Stimulated activated CD4-positive, alpha-beta T cell treated with anti-CD3 and anti-CD28 coated beads, Interleukin-15, amount 100 ng/mL, for 1 hour (primary cell): ENCODE results near the gene KLHDC3.
"Not testable (repeated sequence)": the region's sequence is repeated elsewhere in the genome, so short reads cannot be mapped to it uniquely, and the experiment has no call there.

Source experiments
- DNase-seq, 2 donors: peaks; one replicate each; pipeline ENCODE4 v3.0.0-alpha.2; 2020; ENCODE audit warnings: low read depth in 1 of 2, low spot score in 1 of 2

The KLHDC3 gene

DNA sequence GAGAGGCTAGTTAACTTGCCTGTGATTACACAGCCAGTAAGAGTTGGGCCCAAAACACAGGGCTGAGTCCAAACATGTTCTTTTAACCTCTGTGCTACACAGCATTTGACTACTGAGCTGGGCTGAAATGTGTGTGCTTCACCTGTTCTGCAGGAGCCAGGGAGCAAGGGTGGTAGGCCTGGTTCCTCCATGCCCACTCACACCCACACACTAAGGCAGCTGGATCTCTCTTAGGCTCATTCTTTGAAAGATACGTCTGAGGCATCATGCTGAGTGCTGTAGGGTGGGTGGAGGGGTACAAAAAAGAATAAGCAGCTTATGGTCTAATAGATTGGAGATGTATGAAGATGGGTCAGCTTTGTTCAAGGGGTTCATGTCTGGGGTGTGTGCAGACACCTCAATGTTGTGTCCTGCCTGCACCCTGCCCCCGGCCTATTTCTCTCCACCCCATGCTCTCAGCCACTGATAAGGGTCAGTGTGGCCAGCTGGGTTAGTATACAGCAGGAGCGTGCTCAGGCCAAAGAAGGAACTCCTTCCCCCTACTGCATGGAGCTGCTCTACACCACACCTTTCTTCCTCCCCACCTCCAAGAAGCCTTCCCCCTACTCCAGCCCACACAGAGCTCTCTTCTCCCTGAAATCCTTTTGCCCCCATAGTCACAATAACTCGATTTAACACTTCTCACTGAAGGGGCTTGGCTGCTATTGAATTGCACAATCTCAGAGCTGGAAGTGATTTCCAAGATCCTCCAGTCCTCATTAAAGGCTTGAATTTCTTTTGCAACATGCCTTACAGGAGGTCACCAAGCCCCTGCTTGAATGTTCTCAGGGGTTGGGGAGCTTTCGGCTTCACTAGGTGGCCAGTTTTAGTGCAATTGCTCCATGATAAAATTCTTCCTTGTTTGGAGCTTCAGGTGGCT, 26.3 kb upstream of the KLHDC3 start:
- no peak for DNase-seq

DNA sequence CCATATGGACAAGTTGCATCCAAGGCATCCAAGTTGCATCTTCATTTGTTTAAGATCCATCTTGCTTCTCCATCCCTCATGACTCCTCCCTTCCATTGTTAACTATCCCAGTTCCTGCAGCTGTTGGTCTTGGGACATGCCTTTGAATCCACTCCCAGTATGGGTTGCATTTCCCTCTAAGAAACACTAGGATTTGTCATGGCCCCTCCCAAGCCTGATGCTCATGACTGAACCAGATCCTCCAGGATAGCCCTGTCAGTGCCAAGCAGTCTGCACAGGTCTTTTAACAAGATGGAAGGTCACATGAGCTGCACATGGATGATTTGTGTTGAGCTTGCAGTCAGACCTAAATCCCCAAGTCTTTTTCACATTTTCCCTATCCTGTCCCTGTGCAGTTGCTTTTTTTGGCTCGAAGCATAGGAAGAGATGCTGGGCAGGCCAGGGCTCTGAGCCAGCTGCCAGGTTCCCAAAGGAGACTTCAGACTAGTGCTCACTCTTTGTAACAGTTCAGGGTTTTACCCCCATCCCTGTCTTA, 25.5 kb upstream of the KLHDC3 start:
- no peak for DNase-seq

DNA sequence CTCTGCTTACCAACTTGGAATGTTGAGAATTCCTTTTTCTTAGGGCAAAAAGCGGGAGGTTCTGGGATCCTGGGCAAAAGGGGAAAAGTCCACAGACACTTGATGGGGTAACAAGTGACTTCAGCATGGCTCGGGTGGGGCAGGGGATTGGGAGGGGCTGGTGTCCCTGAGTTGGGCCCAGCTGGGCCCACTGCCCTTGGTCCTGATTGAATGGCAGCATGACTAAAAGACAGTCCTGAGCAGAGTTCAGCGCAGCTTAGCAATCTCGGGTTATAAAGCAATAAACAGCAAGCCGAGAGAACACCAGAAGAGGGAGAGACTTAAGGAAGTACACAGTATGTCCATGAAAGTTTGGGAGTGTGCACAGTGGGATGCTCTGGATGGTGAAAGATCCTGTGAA, 24.1 kb upstream of the KLHDC3 start:
- no peak for DNase-seq

DNA sequence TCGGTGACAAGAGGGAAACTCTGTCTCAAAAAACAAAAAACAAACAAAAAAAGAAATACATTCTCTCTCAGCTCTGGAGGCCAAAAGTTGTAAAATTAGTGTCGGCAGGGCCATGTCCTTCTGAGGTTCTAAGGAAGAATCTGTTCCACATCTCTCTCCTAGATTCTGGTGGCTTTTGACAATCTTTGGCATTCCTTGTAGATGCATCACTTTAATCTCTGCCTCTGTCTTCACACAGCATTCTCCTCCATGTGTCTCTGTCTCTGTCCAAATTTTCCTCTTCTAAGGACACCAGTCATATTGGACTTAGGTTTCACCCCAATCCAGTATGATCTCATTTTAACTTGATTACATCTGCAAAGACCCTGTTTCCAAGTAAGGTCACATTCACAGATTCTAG, 20.6 kb upstream of the KLHDC3 start:
- no peak for DNase-seq

DNA sequence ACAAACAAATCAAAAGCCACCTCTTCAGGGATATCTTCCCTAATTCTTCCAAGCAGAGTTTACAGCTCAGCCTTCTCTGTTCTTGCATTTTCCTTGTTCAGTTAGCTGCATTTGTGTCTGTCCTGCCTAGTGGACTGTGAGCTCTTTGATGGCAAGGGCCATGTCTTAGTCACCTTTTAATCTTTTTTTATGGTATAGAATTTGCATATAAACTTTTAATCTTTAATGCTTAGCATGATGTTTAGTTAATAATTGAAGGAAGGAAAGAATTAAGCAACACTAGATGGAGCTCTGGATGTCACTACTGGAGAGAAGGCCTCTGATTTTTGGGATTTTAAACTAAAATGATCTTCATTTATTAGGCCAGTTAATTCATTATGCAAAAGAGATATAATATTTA, 17.5 kb upstream of the KLHDC3 start:
- DNase-seq: no peak

DNA sequence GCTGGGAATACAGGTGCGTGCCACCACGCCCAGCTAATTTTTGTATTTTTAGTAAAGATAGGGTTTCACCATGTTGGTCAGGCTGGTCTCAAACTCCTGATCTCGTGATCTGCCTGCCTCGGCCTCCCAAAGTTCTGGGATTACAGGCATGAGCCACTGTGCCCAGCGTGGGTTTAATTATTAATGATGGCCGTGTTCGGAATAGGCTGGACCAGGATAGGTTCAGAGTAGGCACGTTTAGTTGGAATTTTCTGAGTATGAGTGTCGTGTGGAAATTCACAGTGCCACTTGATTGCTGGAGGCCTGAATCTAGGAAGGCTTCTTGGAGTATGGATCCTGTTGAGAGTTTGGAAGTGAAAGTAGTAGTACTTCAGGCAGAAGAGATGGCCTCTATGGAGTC, 15.8 kb upstream of the KLHDC3 start:
- not testable (repeated sequence) for DNase-seq

- no peak for DNase-seq
Measured at GRCh38 chr6:43001843-43002242, 12.2 kb upstream of the KLHDC3 start.

DNA sequence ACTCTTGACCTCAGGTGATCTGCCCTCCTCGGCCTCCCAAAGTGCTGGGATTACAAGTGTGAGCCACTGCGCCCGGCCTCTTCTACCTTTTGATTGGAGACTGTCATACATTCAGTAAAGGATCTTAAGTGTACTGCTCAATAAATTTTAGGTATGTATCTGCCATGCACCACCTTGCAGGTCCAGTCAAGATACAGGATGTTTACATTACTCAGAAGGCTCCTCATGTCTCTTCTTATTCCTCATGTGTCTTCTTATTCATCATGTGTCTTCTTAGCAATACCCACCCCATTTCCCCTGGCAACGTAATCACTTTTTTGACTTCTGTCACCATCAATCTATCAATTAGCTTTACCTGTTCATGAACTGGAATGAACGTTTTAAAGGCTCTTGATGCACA, 8.2 kb upstream of the KLHDC3 start:
- DNase-seq: no peak

DNA sequence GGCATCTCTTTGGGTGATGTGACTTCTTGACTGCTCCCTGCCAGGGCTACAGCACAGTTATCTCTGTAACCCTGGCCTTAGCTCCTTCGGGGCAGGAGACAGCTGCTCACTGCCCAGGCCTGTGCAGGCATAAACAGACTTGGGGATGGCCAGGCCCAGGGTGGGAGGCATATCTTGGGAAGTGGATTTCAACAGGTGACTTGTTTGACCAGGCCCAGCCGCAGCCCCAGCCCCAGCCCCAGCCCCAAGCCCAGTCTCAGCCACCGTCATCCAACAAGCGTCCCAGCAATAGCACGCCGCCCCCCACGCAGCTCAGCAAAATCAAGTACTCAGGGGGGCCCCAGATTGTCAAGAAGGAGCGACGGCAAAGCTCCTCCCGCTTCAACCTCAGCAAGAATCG, 7.8 kb upstream of the KLHDC3 start:
- no peak for DNase-seq

GRCh38 chr6:43007126-43007525, 6.9 kb upstream of the KLHDC3 start:
- no peak for DNase-seq

DNA sequence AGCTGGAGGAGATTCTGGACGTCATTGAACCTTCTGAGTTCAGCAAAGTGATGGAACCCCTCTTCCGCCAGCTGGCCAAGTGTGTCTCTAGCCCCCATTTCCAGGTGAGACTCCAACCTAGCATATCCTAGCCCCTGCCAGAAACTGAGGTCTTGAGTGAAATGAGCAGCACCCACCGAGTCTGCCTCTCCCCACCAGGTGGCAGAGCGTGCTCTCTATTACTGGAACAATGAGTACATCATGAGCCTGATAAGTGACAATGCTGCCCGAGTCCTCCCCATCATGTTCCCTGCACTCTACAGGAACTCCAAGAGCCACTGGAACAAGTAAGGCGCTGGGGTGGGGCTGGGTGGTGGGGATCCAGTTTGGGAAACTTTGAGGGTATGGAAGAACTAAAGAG, 4.9 kb upstream of the KLHDC3 start:
- DNase-seq: no peak

DNA sequence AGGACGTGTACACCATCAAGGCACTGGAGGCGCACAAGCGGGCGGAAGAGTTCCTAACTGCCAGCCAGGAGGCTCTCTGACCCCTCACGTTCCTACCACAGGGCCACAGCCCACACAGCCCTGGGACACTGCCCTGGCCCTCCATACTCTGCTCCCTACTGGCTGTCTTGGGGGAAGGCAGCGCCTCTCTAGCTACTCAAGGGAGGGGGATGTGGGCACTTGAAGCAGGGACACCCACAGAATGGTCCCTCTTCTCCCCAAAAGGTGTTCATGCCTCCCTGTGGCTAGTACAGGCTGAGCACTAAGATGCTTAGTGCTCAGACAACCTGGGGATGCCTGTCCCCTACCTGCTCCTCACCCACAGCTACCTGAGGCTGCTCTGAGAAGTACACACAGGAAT, 2.8 kb upstream of the KLHDC3 start:
- no peak for DNase-seq

- DNase-seq: no peak
Measured at GRCh38 chr6:43012364-43012763, 1.7 kb upstream of the KLHDC3 start.

DNA sequence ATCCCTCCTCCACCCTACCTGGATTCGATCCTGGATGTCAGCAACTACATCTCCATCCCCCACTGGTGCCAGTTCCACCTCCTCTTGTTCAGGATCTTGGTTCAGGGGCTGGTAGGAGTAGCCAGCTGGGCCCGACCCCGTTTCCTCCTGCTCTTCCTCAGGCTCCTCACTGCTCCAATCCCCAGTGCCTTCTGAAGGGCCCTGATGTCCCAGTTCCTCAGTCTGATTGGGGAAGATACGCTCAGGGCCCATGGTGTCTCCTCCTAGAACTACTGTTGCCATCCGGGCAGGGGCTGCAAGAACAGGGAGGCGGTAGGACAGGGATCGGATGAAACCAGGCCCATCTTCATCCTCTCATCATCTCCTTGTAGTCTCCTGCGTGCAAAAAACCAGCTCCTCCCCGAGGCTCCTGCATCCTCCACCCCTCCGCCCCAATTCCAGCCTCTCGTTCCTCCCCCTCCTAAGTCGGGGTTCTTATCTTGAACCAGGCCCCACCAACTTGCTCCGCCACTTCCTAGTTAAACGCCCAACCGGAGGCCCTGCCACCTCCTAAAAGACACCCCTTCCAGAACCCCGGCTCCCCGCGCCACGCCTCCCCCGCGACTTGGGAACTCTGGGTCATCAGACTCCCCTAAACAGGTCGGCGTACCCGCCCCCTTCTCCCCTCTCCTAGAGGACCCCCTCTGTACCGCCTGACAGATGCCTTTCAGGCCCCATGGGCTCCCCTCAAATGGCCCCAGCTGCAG, 779 bp upstream of the KLHDC3 start:
- no peak for DNase-seq

DNA sequence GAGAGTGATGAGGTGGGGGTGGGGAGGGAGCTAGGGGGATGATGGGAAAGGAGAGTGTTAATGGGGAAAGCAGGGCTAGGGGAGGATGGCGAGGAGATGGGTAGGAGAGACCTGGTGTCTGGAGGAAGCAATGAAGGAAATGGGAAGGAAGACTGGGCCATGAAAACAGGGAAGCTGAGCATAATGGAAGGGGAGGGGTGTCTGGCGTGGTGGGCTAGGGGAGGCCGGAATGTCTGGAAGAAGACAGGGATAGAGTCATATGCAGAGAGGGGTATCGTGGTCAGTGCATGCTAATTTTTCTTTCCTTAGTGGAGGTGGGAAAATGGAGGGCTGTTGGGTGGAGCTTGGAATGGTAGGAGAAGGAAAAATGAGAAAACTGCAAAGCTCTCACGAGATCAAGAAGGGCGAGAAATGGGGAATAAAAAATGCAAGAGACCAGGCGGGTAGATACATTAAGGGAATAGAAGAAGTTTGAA, 423 bp downstream of the KLHDC3 start:
- DNase-seq: no peak

- no peak for DNase-seq
Measured at GRCh38 chr6:43016176-43016942, 2.3 kb downstream of the KLHDC3 start.

GRCh38 chr6:43016943-43017334, 2.9 kb downstream of the KLHDC3 start:
- DNase-seq: no peak

GRCh38 chr6:43019152-43019551, 5.1 kb downstream of the KLHDC3 start:
- no peak for DNase-seq

DNA sequence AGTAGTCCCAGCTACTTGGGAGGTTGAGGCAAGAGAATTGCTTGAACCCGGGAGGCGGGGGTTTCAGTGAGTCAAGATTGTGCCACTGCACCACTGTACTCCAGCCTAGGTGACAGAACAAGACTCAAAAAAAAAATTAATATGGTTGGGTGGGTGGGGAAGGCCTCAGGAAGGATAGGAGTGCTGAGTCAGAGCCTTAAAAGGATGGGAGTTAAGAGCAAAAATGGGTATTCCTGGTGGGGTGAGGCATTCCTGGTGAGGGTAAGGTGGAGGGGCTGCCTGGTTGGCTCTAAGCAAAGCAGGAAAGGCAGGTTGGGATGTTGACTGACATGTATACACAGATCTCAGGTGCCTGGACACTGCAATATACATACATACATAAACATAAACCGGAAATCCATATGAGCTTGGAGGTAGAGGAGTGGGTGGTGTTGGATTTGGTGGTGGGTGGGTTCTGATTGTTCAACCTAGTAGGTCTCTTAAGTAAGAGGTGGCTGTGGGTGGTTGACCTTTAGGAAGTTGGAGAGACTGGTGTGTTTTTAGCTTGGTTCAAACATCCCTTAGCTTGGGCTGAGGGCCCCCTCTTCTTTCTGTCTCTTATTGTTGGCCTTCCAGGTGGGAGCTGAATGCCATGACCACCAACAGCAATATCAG, 6.1 kb downstream of the KLHDC3 start:
- no peak for DNase-seq

- no peak for DNase-seq
Measured at GRCh38 chr6:43020847-43021246, 6.8 kb downstream of the KLHDC3 start.
